Measurements from ENCODE around the gene PROX2. TPM values are rescaled to one million over a fixed set of nuclear protein-coding genes. Genes with fewer than 3 reads are reported as not detected.

The PROX2 gene
- total RNA-seq, 1 donor from 2014 or later = not detected

DNA sequence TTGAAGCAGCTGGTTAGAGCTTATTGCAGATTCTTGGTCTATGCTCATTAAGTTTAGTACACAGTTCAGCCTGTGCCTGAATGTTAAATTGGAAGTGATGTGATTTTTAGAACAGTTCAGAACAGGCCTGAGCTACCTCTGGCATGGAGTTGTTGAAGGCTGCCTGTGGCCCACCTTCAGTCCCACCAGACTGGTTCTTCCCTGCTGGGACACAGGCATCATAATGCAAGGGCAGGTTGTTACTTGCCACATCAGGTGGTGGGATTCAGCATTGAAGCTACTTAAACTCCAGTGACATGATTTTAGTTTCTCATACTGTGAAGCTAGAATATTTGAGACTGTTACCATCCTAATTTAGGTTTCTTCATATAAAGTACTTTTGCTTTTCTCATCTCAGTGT lies 49.4 kb downstream of the PROX2 start:
- no peak overlapping the region for H3K4me3 ChIP-seq
- H3K27me3 ChIP-seq = no peaks in the 10 kb centered on the region
- H3K36me3 ChIP-seq = peaks cover 25 to 48% of the 10 kb centered on the region in 2 donors
- no peaks in the 10 kb centered on the region for H3K9me3 ChIP-seq
- TF ChIP-seq, protein P1, sequence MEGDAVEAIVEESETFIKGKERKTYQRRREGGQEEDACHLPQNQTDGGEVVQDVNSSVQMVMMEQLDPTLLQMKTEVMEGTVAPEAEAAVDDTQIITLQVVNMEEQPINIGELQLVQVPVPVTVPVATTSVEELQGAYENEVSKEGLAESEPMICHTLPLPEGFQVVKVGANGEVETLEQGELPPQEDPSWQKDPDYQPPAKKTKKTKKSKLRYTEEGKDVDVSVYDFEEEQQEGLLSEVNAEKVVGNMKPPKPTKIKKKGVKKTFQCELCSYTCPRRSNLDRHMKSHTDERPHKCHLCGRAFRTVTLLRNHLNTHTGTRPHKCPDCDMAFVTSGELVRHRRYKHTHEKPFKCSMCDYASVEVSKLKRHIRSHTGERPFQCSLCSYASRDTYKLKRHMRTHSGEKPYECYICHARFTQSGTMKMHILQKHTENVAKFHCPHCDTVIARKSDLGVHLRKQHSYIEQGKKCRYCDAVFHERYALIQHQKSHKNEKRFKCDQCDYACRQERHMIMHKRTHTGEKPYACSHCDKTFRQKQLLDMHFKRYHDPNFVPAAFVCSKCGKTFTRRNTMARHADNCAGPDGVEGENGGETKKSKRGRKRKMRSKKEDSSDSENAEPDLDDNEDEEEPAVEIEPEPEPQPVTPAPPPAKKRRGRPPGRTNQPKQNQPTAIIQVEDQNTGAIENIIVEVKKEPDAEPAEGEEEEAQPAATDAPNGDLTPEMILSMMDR (IDR thresholded peaks at IDR 0.05) = no peak
- H3K27ac ChIP-seq = no peak overlapping the region
- intact Hi-C loops (cut with DNase I) = no loop called here
- DNase-seq (ENCODE audit: low spot score in 2 of 2) = no peak
- no peaks in the 10 kb centered on the region for H3K4me1 ChIP-seq

Other genes starting within 250 kb of the PROX2 start
- 17.9 TPM for gene AREL1, start 163.1 kb downstream of the PROX2 start, total RNA-seq
- 10.0 TPM for gene FCF1, start 163.0 kb downstream of the PROX2 start, total RNA-seq
- gene YLPM1, start 112.8 kb downstream of the PROX2 start, total RNA-seq = 27.7 TPM
- 59.7 TPM for gene DLST, start 5.8 kb upstream of the PROX2 start, total RNA-seq
- gene RPS6KL1, start 47.1 kb upstream of the PROX2 start, total RNA-seq = 12.1 TPM
- gene PGF, start 79.5 kb upstream of the PROX2 start, total RNA-seq = 41.1 TPM
- 27.1 TPM for gene EIF2B2, start 126.8 kb upstream of the PROX2 start, total RNA-seq
- gene MLH3, start 175.3 kb upstream of the PROX2 start, total RNA-seq = 23.9 TPM
- gene ACYP1, start 187.9 kb upstream of the PROX2 start, total RNA-seq = not detected
- gene ZC2HC1C, start 193.5 kb upstream of the PROX2 start, total RNA-seq = not detected

Measured in ascending aorta (tissue), 2 donors.